SK-N-SH (cell line): ENCODE results near the gene ASPSCR1. TPM values are rescaled to one million over a fixed set of nuclear protein-coding genes. Genes with fewer than 3 reads are reported as not detected.

ENCODE experiments used
- CTCF ChIA-PET: fragments of 300-600, 350-600 bp; formaldehyde crosslinking; extraction: SDS; loops from one replicate; lab custom pipeline; 2021; lab: Yijun Ruan, JAX
- POLR2A ChIA-PET: fragments of 350-600 bp; sonication (Branson Sonifier 250); formaldehyde crosslinking; extraction: SDS; loops from one replicate; lab custom pipeline; 2020; ENCODE audit warnings: antibody characterized with exemption, inconsistent platforms; lab: Yijun Ruan, JAX
- DNase-seq: peaks from one replicate; pipeline ENCODE4 v3.0.0; 2012
- H2AFZ ChIP-seq: fragments of 200-600 bp; sonication (generic); 2 replicates; pipeline ENCODE4 v1.8.1; 2016; ENCODE audit warnings: antibody characterized with exemption, mild to moderate bottlenecking, low read depth
- H3F3A ChIP-seq: fragments of 200-600 bp; sonication (generic); replicated peaks from 2 replicates; pipeline ENCODE3; 2016; ENCODE audit warnings: antibody characterized with exemption, mild to moderate bottlenecking; ENCODE audit not compliant: insufficient read depth
- H3K27ac ChIP-seq, 2 experiments: fragments of 200-500 bp in 1 of 2; fragments of 200-600 bp in 1 of 2; sonication (Bioruptor generic) in 1 of 2; sonication (generic), shearing (Covaris generic) in 1 of 2; 2 replicates each; pipeline versions ENCODE4 v1.5.1 to v1.6.1; 2014 to 2016; ENCODE audit warnings: low read depth in 2 of 2, inconsistent platforms in 1 of 2, low read length in 1 of 2, mild to moderate bottlenecking in 1 of 2, mixed read lengths in 1 of 2
- H3K27me3 ChIP-seq: fragments of 200-600 bp; sonication (generic), shearing (Covaris generic); 2 replicates; pipeline ENCODE4 v1.6.1; 2016; ENCODE audit warnings: mixed run types; ENCODE audit not compliant: insufficient read depth
- H3K36me3 ChIP-seq, 2 experiments: fragments of 200-500 bp in 1 of 2; fragments of 200-600 bp in 1 of 2; sonication (Bioruptor generic) in 1 of 2; sonication (generic) in 1 of 2; replicated peaks in 1 of 2; 2 replicates each; pipeline versions ENCODE3 to v1.5.1; 2014 to 2016; ENCODE audit warnings: low read length in 1 of 2, mild to moderate bottlenecking in 1 of 2; ENCODE audit not compliant: insufficient read depth in 2 of 2, control insufficient read depth in 1 of 2
- H3K4me1 ChIP-seq, 2 experiments: fragments of 200-500 bp in 1 of 2; fragments of 200-600 bp in 1 of 2; sonication (Bioruptor generic) in 1 of 2; sonication (generic), shearing (Covaris generic) in 1 of 2; 2 replicates each; pipeline versions ENCODE4 v1.5.1 to v1.6.1; 2014 to 2016; ENCODE audit warnings: low read depth in 1 of 2, low read length in 1 of 2, mixed run types in 1 of 2; ENCODE audit not compliant: insufficient read depth in 2 of 2, control insufficient read depth in 1 of 2
- H3K4me2 ChIP-seq: fragments of 200-600 bp; sonication (generic), shearing (Covaris generic); 2 replicates; pipeline ENCODE4 v1.6.1; 2017; ENCODE audit warnings: mixed run types
- H3K4me3 ChIP-seq, 2 experiments: fragments of 200-500 bp in 1 of 2; fragments of 200-600 bp in 1 of 2; sonication (Bioruptor generic) in 1 of 2; sonication (generic), shearing (Covaris generic) in 1 of 2; 2 replicates each; pipeline versions ENCODE4 v1.5.1 to v1.8.1; 2014 to 2016; ENCODE audit warnings: low read depth in 2 of 2, inconsistent platforms in 1 of 2, low read length in 1 of 2, mild to moderate bottlenecking in 1 of 2, mixed read lengths in 1 of 2, moderate library complexity in 1 of 2
- H3K79me2 ChIP-seq: fragments of 200-600 bp; sonication (generic); 2 replicates; pipeline ENCODE4 v1.8.1; 2017; ENCODE audit warnings: mild to moderate bottlenecking; ENCODE audit not compliant: insufficient read depth
- H3K9ac ChIP-seq: fragments of 200-600 bp; sonication (generic); 2 replicates; pipeline ENCODE4 v1.6.1; 2017; ENCODE audit warnings: mixed run types
- H3K9me2 ChIP-seq: fragments of 200-600 bp; sonication (generic); 2 replicates; pipeline ENCODE4 v1.6.1; 2017; ENCODE audit warnings: mixed run types
- H3K9me3 ChIP-seq: fragments of 200-600 bp; sonication (generic); 2 replicates; pipeline ENCODE4 v1.6.1; 2017; ENCODE audit warnings: mixed run types, mild to moderate bottlenecking, moderate library complexity
- H4K20me1 ChIP-seq: fragments of 200-600 bp; sonication (generic); 2 replicates; pipeline ENCODE4 v1.6.1; 2017; ENCODE audit warnings: mild to moderate bottlenecking, mixed run types; ENCODE audit not compliant: insufficient read depth
- CHD2 ChIP-seq: fragments of 150-350 bp; IDR thresholded peaks from 2 replicates; pipeline ENCODE4 v1.6.1; 2018; ENCODE audit warnings: low read length; ENCODE audit not compliant: partially characterized antibody
- ELF1 ChIP-seq: IDR thresholded peaks from 2 replicates; pipeline ENCODE4 v1.4.0; 2012
- EP300 ChIP-seq, 2 experiments: IDR thresholded peaks; 2 replicates each; pipeline versions ENCODE4 v1.4.0 to v1.6.1; 2012; ENCODE audit warnings: borderline replicate concordance in 1 of 2, low read depth in 1 of 2, low read length in 1 of 2
- FOXM1 ChIP-seq: IDR thresholded peaks from 2 replicates; pipeline ENCODE4 v1.4.0; 2012; ENCODE audit warnings: low read depth, mild to moderate bottlenecking
- GABPA ChIP-seq: IDR thresholded peaks from 2 replicates; pipeline ENCODE4 v1.4.0; 2012; ENCODE audit warnings: low read depth, mild to moderate bottlenecking
- GATA2 ChIP-seq: sonication (generic); formaldehyde crosslinking; IDR thresholded peaks from 2 replicates; pipeline ENCODE4 v1.5.0; 2020; ENCODE audit warnings: mild to moderate bottlenecking, missing genetic modification reagents
- MXI1 ChIP-seq: IDR thresholded peaks from 2 replicates; pipeline ENCODE4 v1.6.1; 2012; ENCODE audit warnings: mild to moderate bottlenecking, low read depth, low read length, improper control_type of control experiment
- RAD21 ChIP-seq: IDR thresholded peaks from 2 replicates; pipeline ENCODE4 v1.6.1; 2012; ENCODE audit warnings: mild to moderate bottlenecking, low read length
- SIN3A ChIP-seq: IDR thresholded peaks from 2 replicates; pipeline ENCODE4 v1.6.1; 2012; ENCODE audit warnings: low read depth, mild to moderate bottlenecking, low read length, moderate library complexity, borderline replicate concordance
- YY1 ChIP-seq: IDR thresholded peaks from 2 replicates; pipeline ENCODE4 v1.4.0; 2012; ENCODE audit warnings: low read depth, mild to moderate bottlenecking
- WGBS: methylation state at CpG from one replicate; pipeline ENCODE4 v1.1.6; 2017; ENCODE audit warnings: low lambda C conversion rate; 5-methylcytosine and 5-hydroxymethylcytosine counted together
- polyA plus RNA-seq, 3 experiments: library from polyadenylated mRNA; depleted of rRNA; stranded (reverse); fragments of >200 nt; gene quantifications; 2 replicates each; pipeline ENCODE4 v1.2.3, GENCODE V29; 2012
- TF ChIP-seq, protein P1 (sequence below): IDR thresholded peaks from 2 replicates; pipeline ENCODE4 v1.6.1; 2012; ENCODE audit warnings: mild to moderate bottlenecking, low read depth, low read length, moderate library complexity
- TF ChIP-seq, protein P2 (sequence below): IDR thresholded peaks from 2 replicates; pipeline ENCODE4; 2012
- TF ChIP-seq, protein P3 (sequence below): IDR thresholded peaks from 2 replicates; pipeline ENCODE4 v1.4.0; 2012; ENCODE audit warnings: low read depth
- TF ChIP-seq, protein P4 (sequence below): IDR thresholded peaks from 2 replicates; pipeline ENCODE4 v1.4.0; 2012; ENCODE audit warnings: low read depth, borderline replicate concordance
- TF ChIP-seq, protein P5 (sequence below): fragments of 200-600 bp; sonication (generic); IDR thresholded peaks from 2 replicates; pipeline ENCODE4 v1.6.1; 2017; ENCODE audit warnings: antibody characterized with exemption, mild to moderate bottlenecking, moderate library complexity

Gene ASPSCR1
- polyA plus RNA-seq, 1 of the 3 experiments (the other 2 are of a cell fraction) = 36.2 TPM

DNA sequence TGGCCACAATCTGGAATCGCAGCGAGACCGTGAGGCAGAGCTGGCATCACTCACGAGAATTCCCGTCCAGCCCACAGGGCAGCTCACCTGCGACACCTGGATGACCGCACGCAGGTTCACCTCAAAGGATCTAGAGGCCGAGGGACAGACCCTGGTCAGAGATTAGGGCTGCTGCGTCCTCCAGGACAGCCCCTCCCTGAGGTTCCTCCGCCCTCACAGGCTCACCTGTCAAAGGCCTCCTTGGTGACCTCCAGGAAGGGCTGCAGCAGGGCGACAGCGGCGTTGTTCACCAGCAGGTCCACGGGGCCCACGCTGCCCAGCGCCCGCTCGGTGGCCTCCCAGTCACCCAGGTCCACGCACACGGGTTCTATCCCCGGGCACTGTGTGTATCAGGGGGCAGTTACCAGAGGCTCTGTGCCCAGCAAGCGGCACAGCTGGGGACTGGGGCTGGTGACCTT lies 59.2 kb downstream of the ASPSCR1 start:
- no peaks in the 10 kb centered on the region for H3K27me3 ChIP-seq
- TF ChIP-seq, protein P1, sequence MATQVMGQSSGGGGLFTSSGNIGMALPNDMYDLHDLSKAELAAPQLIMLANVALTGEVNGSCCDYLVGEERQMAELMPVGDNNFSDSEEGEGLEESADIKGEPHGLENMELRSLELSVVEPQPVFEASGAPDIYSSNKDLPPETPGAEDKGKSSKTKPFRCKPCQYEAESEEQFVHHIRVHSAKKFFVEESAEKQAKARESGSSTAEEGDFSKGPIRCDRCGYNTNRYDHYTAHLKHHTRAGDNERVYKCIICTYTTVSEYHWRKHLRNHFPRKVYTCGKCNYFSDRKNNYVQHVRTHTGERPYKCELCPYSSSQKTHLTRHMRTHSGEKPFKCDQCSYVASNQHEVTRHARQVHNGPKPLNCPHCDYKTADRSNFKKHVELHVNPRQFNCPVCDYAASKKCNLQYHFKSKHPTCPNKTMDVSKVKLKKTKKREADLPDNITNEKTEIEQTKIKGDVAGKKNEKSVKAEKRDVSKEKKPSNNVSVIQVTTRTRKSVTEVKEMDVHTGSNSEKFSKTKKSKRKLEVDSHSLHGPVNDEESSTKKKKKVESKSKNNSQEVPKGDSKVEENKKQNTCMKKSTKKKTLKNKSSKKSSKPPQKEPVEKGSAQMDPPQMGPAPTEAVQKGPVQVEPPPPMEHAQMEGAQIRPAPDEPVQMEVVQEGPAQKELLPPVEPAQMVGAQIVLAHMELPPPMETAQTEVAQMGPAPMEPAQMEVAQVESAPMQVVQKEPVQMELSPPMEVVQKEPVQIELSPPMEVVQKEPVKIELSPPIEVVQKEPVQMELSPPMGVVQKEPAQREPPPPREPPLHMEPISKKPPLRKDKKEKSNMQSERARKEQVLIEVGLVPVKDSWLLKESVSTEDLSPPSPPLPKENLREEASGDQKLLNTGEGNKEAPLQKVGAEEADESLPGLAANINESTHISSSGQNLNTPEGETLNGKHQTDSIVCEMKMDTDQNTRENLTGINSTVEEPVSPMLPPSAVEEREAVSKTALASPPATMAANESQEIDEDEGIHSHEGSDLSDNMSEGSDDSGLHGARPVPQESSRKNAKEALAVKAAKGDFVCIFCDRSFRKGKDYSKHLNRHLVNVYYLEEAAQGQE = 0 out of 2 replicates have a peak, but pooled peaks have one; percentile 14
- no peak for TF ChIP-seq GATA2 (CRISPR knock-in tag)
- TF ChIP-seq, all 33 proteins: peak for 1
- peak overlapping the region; percentile 74 to 92; a peak in 3 of 4 replicates for H3K27ac ChIP-seq
- H3K79me2 ChIP-seq = no peaks in the 10 kb centered on the region
- H2AFZ ChIP-seq = peak overlapping the region; percentile 93
- peak overlapping the region; percentile 99 for H3K4me2 ChIP-seq
- H3F3A ChIP-seq = peaks cover 14% of the 10 kb centered on the region
- POLR2A ChIA-PET = interaction anchor here (0.6 to 1.4 kb wide), 4 partner anchors 14 to 121 kb away, joined by 3 to 7 read pairs (median 4); partner anchors contain the start of genes CENPX and LRRC45
- H4K20me1 ChIP-seq = no peaks in the 10 kb centered on the region
- H3K9ac ChIP-seq = peak overlapping the region; percentile 66
- H3K9me2 ChIP-seq = no peaks in the 10 kb centered on the region
- peak overlapping the region; percentile 72 to 87 for H3K4me3 ChIP-seq
- H3K9me3 ChIP-seq = no peaks in the 10 kb centered on the region
- CTCF ChIA-PET = interaction anchor here (0.7 to 35.7 kb wide), 22 partner anchors 9 to 169 kb away, joined by 3 to 1216 read pairs (median 4); partner anchors contain the start of genes ASPSCR1, CENPX, DUS1L and FASN
- peaks cover 5 to 8% of the 10 kb centered on the region in 2 experiments for H3K36me3 ChIP-seq
- H3K4me1 ChIP-seq = peaks cover 7 to 30% of the 10 kb centered on the region in 2 experiments
- 40% methylated on average over 20 of the region's 23 CpGs for WGBS
- no peak for DNase-seq

DNA sequence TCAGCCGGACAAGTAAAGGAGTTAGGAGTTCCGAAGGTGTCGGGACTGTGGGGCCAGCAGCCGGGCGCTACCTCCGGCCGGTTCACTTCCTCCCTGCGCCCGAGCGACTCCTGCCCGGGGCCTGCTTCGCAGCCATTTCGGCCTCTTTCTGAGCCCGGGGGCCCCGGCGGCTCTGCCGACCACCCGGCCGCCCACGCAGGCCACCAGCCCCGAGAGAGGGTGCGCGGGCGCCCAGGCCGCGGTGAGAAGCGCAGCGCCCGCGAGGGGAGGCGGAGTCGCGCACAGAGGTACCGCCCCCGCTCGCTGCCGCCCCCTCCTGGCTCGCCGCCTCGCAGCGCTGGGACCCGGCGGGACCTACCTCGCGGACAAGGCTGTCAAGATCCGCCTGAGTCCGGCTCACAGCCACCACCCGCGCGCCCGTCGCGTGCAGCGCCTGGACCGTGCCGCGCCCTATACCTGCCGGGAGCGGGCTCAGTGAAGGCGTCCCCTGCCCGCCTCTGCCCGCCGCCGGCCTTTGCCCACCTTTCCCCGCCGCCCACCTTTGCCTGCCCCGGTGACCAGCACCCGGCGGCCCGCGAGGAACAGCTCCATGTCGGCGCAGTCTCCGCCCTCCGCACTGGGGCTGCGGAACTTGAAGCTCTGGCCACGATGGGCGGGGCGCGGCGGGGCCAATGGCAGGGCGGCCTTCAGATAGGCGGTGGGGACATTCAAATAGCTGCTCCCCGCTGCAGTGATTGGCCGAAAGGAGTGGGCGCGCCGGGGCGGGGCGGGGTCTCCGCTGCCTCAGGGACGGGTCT lies 59.9 kb downstream of the ASPSCR1 start, which contains the start of gene DCXR:
DCXR (minus strand) TSS at position 606 of the 797 bp plus-strand sequence; CDS start at position 591, 15 bp downstream.
- 5% methylated on average over 34 of the region's 92 CpGs for WGBS
- H3F3A ChIP-seq = peaks cover 14% of the 10 kb centered on the region
- H3K27ac ChIP-seq = peak within 1 kb of the TSS; percentile 74 to 92
- peak within 1 kb of the TSS; percentile 99 for H3K4me2 ChIP-seq
- H3K36me3 ChIP-seq = peaks cover 5 to 8% of the 10 kb centered on the region in 2 experiments
- no peaks in the 10 kb centered on the region for H4K20me1 ChIP-seq
- POLR2A ChIA-PET = interaction anchor here (0.5 to 1.4 kb wide), 14 partner anchors 9 to 155 kb away, joined by 3 to 13 read pairs (median 4); partner anchors contain the start of genes CENPX, DUS1L, FASN and LRRC45
- peak; percentile 100 for DNase-seq
- peak within 1 kb of the TSS; percentile 66 for H3K9ac ChIP-seq
- H3K9me2 ChIP-seq = no peaks in the 10 kb centered on the region
- H3K4me1 ChIP-seq = peaks cover 7 to 27% of the 10 kb centered on the region in 2 experiments
- no peaks in the 10 kb centered on the region for H3K9me3 ChIP-seq
- no peaks in the 10 kb centered on the region for H3K27me3 ChIP-seq
- CTCF ChIA-PET = interaction anchor here (0.6 to 35.7 kb wide), 43 partner anchors 8 to 227 kb away, joined by 3 to 1216 read pairs (median 4); partner anchors contain the start of genes CENPX, DUS1L, FASN and GPS1
- H2AFZ ChIP-seq = peak within 1 kb of the TSS; percentile 93
- H3K79me2 ChIP-seq = no peaks in the 10 kb centered on the region
- H3K4me3 ChIP-seq = peak within 1 kb of the TSS; percentile 72 to 87
- TF ChIP-seq GABPA = no peak
- TF ChIP-seq FOXM1 = no peak
- TF ChIP-seq, protein P2, sequence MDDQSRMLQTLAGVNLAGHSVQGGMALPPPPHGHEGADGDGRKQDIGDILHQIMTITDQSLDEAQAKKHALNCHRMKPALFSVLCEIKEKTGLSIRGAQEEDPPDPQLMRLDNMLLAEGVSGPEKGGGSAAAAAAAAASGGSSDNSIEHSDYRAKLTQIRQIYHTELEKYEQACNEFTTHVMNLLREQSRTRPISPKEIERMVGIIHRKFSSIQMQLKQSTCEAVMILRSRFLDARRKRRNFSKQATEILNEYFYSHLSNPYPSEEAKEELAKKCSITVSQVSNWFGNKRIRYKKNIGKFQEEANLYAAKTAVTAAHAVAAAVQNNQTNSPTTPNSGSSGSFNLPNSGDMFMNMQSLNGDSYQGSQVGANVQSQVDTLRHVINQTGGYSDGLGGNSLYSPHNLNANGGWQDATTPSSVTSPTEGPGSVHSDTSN = peak; percentile 84
- TF ChIP-seq CHD2 = peak; percentile 21
- peak; percentile 96 for TF ChIP-seq MXI1
- TF ChIP-seq YY1 = peak; percentile 65; the same call in 1 of the 2 replicates
- peak; percentile 78; the same call in 1 of the 2 replicates for TF ChIP-seq SIN3A
- no peak for TF ChIP-seq EP300 (IDR thresholded peaks at IDR 0.05; ENCODE audit: borderline replicate concordance in 1 of 2, low read depth in 1 of 2, low read length in 1 of 2)
- TF ChIP-seq, protein P3, sequence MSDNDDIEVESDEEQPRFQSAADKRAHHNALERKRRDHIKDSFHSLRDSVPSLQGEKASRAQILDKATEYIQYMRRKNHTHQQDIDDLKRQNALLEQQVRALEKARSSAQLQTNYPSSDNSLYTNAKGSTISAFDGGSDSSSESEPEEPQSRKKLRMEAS = peak; percentile 73
- TF ChIP-seq, protein P4, sequence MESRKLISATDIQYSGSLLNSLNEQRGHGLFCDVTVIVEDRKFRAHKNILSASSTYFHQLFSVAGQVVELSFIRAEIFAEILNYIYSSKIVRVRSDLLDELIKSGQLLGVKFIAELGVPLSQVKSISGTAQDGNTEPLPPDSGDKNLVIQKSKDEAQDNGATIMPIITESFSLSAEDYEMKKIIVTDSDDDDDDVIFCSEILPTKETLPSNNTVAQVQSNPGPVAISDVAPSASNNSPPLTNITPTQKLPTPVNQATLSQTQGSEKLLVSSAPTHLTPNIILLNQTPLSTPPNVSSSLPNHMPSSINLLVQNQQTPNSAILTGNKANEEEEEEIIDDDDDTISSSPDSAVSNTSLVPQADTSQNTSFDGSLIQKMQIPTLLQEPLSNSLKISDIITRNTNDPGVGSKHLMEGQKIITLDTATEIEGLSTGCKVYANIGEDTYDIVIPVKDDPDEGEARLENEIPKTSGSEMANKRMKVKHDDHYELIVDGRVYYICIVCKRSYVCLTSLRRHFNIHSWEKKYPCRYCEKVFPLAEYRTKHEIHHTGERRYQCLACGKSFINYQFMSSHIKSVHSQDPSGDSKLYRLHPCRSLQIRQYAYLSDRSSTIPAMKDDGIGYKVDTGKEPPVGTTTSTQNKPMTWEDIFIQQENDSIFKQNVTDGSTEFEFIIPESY = no peak
- TF ChIP-seq GATA2 (CRISPR knock-in tag) = no peak
- TF ChIP-seq ELF1 = peak; percentile 6; the same call in 1 of the 2 replicates
- peak; percentile 44 for TF ChIP-seq RAD21
- TF ChIP-seq, protein P5, sequence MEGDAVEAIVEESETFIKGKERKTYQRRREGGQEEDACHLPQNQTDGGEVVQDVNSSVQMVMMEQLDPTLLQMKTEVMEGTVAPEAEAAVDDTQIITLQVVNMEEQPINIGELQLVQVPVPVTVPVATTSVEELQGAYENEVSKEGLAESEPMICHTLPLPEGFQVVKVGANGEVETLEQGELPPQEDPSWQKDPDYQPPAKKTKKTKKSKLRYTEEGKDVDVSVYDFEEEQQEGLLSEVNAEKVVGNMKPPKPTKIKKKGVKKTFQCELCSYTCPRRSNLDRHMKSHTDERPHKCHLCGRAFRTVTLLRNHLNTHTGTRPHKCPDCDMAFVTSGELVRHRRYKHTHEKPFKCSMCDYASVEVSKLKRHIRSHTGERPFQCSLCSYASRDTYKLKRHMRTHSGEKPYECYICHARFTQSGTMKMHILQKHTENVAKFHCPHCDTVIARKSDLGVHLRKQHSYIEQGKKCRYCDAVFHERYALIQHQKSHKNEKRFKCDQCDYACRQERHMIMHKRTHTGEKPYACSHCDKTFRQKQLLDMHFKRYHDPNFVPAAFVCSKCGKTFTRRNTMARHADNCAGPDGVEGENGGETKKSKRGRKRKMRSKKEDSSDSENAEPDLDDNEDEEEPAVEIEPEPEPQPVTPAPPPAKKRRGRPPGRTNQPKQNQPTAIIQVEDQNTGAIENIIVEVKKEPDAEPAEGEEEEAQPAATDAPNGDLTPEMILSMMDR = peak; percentile 84
